ENCODE measurements around the gene SH2D5. TPM values are rescaled to one million over a fixed set of nuclear protein-coding genes. Genes with fewer than 3 reads are reported as not detected.
"Not testable (repeated sequence)": the region's sequence is repeated elsewhere in the genome, so short reads cannot be mapped to it uniquely, and the experiment has no call there.

SH2D5 gene
- polyA plus RNA-seq, 3 donors, result 0.64 to 1.2 (median 1.2) TPM

GRCh38 chr1:20729155-20729931, 3.2 kb downstream of the SH2D5 start:
- DNase-seq (ENCODE audit: low read depth in 3 of 3, low spot score in 2 of 3), result no peak

DNA sequence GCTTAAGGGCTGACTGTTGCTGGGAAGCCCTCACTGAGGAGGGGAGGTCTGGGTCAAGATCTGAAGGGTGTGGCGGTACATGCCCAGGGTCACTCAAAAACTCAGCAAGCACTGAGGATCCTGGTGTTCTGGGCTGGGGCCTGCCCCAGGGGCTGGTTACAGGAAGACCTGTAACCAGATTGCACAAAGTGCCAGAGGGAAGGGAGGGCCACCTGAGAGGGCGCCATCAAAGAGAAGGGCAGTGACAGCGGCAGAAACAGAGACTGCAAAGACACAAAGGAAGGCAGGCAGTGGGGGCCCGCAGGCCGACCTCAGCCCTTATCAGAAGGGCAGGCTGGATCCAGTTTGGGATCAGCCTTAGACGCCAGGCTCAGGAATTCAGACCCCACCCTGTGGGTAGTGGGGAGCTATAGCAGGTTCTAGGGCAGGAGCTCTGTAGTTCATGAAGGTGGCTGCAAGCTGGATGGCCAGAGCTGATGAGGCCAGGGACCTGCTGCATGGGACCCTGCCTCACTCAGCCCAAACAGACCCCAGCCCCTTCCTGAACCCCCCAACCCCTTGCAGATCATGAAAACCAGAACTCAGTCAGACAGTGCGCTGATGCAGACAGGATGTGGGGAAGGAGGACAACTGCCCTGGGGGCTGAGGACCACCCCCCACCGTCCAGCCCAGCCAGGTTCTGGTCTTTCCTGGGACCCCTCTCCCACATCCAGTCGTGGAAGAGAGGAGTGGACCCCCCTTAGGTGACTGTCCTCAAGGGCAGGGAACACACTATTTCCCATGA, 3.9 kb downstream of the SH2D5 start:
- no peak for DNase-seq (ENCODE audit: low read depth in 3 of 3, low spot score in 2 of 3)

- no peak for DNase-seq (ENCODE audit: low read depth in 3 of 3, low spot score in 2 of 3)
Observed at GRCh38 chr1:20727746-20728316, 4.7 kb downstream of the SH2D5 start.

DNA sequence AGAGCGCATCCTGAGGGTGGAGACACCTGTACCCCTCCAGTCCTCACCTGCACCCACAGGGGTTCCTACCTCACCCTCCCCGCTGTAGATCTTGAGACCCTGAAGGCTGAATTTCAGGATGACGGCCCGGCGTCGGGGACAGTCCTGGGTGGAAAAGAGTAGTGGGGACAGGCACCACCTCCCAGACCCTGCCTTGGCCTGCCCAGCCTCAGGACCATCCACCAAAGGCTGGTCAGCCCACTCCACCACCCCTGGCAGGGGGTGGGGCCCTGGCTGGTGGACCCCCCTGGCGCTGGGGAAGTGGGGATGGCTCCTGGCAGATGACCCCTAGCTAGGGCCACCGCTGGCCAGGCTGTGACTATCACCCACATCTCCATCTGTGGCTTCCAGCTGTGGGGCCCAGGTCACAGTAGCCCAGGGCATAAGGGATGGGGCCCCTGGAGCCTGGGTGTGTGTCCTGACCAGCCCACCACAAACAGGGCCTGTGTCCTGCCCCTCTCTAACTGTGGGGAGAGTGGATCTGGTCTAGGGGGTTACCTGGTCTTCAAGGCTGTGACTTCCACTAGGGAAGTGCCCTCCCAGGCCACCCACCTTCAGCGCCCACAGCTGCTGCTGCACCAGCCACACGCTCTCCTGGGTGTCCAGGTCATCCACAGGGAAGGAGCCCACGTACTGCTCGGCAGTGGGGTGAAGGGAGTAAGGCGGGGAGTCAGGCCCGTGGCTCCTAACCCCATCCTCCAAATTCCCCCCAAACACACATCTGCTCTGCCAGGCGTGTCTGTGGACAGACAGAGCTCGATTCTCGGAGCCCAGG, 5.4 kb downstream of the SH2D5 start:
- no peak for DNase-seq (ENCODE audit: low read depth in 3 of 3, low spot score in 2 of 3)

- DNase-seq (ENCODE audit: low read depth in 3 of 3, low spot score in 2 of 3), result no peak
Observed at GRCh38 chr1:20726118-20726911, 6.2 kb downstream of the SH2D5 start.

DNA sequence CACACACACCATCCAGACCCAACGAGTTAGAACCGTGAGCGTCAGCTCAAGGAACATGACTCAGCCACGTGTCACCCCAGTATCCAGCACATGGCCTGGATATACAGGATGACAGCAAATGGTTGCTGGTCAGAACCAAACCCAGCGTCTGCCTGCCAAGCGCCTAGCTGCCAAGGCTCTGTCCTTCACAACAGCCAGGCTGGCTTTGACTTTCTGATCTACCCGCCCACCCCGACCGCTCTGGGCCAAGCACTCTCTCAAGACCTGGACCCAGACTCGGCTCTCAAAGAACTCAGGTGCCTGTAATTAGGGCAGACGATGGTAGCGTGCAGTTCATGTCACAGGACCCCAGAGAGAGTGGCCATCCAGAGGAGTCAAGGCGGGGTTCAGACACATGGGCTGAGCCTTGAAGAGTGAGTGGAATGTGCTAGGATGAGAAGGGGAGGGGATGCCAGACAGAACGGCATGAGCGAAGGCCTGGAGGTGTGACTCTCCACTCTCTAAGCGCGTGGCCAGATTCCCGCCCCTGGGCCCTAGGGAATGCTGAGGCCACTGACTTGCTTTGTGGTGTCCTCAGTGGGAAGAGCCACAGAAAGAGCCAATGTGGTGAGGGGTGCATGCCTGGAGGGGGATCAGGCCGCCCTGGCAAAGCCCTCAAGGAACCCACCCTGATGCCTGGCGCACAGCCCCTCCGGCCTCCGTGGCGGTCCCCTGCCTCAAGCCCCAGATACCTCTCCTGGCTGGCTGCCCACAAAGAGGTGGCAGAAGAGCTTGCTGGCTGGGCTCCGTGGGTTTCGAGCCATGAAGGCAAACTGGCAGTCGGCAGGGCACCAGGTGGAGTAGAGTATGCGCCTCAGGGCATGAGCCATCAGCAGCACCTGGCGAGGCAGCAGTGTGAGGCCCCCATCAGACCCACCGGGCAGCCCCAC, 7.0 kb downstream of the SH2D5 start:
- DNase-seq (ENCODE audit: low read depth in 3 of 3, low spot score in 2 of 3), result no peak

DNA sequence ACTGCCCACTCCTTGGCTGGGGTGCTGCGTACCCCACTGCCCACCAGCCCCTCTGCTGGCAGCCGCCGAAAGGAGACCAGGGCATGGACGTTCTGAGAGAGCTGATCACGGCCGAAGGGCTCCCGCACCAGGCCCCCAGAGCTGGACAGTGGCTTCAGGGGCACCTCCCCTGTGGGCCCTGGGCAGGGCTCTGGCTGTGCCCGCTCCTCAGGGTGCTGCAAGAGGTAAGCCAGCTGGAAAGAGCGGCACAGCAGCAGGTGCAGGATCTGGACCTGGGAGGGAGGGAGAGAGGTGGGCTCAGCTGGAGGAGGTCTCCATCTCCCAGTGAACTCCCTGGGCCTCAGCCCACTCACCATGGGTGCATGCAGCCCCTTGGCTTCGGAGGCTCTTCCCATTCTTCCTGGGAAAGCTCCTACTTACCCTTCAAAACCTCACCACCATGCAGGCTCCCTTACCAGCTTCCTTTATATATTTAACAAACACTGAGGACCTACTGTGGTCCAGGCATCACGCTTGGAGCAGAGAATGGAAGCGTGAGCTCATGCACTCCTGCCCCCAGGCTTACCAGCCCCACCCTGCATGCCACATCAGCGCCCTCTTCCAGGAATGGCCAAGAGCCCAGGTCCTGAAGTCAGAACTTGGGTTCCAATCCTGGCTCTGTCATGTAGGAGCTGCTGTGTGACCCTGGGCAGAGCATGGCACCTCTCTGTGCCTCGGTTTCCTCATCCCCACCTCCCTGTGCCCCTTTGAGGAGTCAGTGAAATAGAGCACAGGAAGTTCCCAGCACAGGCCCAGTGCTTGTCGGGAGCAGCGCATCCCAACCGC, 7.9 kb downstream of the SH2D5 start:
- no peak for DNase-seq (ENCODE audit: low read depth in 3 of 3, low spot score in 2 of 3)

DNA sequence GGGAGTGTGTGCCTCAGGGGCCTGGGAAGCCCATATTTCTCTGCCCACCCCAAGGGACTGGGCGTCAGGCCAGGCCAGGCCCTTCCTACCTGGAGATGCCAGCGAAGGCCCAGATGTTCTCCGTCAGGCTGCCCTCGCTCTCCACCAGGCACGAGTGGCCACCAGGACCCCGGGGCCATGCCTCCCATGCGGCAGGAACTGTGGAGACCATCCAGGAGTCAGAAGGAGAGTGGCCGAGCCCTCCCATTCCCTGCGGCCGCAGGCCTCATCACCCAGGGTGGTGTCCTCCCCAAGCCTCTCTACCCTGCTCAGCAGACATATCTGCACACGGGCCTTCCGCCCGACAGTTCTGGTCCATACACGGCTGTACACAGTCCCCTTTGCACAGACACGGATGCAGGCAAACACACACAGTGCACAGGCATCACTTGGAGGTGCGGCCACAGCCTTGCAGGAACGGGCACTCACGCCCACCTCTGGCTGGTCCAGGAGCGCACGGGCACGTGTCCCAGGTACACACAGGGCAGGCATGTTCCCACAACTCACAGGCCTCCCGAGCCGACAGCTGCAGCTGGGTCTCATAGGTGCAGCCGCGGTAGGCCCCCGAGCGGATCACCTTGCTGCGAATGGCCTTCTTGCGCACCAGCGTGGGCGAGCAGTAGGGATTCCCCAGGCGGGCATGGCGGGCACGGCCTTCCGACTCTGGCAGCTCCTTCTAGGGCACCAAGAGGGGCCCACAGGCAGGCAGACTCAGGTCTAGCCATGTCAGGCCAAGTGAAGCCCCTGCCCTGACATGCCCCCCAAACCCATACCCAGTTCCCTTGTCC, 8.8 kb downstream of the SH2D5 start:
- DNase-seq (ENCODE audit: low read depth in 3 of 3, low spot score in 2 of 3), result no peak

DNA sequence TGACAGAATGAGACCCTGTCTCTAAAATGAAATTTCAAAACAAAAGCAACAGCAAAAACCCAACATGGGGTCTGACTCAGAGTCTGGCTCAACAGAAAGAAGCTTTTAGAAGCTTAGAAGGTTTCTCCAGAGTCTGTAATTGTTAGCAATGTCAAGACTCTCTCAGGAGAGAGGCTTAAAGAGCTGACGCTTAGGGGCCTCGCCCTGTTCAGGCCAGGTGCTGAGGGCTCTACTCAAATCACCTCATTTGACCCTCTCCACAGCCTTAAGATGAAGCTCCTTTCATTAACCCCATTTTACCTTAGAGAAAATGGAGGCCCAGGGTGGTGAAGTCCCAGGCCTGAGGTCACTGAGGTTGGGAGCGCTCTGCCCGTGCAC, 9.4 kb downstream of the SH2D5 start:
- DNase-seq (ENCODE audit: low read depth in 3 of 3, low spot score in 2 of 3), result no peak

GRCh38 chr1:20721117-20722061, 11.1 kb downstream of the SH2D5 start:
- no peak for DNase-seq (ENCODE audit: low read depth in 3 of 3, low spot score in 2 of 3)

GRCh38 chr1:20720631-20721091, 11.8 kb downstream of the SH2D5 start:
- no peak for DNase-seq (ENCODE audit: low read depth in 3 of 3, low spot score in 2 of 3)

- no peak for DNase-seq (ENCODE audit: low read depth in 3 of 3, low spot score in 2 of 3)
Observed at GRCh38 chr1:20719871-20720620, 12.5 kb downstream of the SH2D5 start.

DNA sequence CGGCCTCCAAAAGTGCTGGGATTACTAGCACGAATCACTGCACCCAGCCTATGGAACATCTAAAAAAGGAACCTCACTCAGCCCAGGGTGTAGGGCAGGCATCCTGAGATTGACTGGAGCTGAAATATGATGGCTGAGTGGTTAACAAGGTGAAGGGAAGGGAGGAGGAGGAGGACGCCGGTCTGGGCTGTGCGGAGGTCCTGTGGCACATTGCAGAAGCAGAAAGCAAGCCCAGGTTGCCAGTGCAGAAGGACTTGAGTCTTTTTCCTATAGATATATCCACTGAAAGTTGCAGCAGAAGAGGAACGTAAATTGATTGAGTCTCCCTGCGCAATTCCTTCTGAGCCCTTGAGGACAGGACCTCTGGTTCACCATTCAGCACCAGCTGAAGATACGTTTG, 13.2 kb downstream of the SH2D5 start:
- no peak for DNase-seq (ENCODE audit: low read depth in 3 of 3, low spot score in 2 of 3)

DNA sequence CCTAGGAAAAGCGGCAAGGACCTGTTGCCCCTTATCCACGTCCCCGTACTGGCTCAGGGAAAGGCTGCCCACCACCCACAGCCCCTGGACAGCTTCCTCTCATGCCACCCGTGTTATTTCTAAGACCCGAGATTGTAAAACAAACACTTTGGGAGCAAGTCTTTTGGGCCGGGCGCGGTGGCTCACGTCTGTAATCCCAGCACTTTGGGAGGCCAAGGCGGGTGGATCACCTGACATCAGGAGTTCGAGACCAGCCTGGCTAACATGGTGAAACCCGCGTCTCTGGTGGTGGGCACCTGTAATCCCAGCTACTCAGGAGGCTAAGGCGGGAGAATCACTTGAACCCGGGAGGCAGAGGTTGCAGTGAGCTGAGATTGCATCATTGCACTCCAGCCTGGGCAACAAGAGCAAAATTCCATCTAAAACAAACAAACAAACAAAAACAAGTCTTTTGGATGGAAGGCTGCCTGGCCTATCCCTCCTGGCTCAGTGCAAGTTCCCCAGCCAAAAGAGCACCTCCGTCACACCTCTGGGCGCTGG, 14.1 kb downstream of the SH2D5 start:
- DNase-seq (ENCODE audit: low read depth in 3 of 3, low spot score in 2 of 3), result not testable (repeated sequence)
